HG02943 (cell line): ENCODE data around the gene SLC13A3.

Experiments used
- ATAC-seq: cut with Tn5 transposase; IDR thresholded peaks from one replicate; pipeline ENCODE4 v1.9.1; 2021; ENCODE audit warnings: mild to moderate bottlenecking, low read depth, moderate library complexity; ENCODE audit not compliant: unreplicated experiment

Gene SLC13A3

GRCh38 chr20:46638134-46638897, 12.9 kb downstream of the SLC13A3 start:
- ATAC-seq: no peak

- no peak for ATAC-seq
Observed at GRCh38 chr20:46637427-46638133, 13.7 kb downstream of the SLC13A3 start.

GRCh38 chr20:46637020-46637419, 14.2 kb downstream of the SLC13A3 start:
- no peak for ATAC-seq

- ATAC-seq: no peak
Observed at GRCh38 chr20:46636514-46636913, 14.7 kb downstream of the SLC13A3 start.

GRCh38 chr20:46635514-46636136, 15.6 kb downstream of the SLC13A3 start:
- no peak for ATAC-seq

GRCh38 chr20:46634528-46634927, 16.7 kb downstream of the SLC13A3 start:
- no peak for ATAC-seq

GRCh38 chr20:46631874-46632446, 19.3 kb downstream of the SLC13A3 start:
- no peak for ATAC-seq

DNA sequence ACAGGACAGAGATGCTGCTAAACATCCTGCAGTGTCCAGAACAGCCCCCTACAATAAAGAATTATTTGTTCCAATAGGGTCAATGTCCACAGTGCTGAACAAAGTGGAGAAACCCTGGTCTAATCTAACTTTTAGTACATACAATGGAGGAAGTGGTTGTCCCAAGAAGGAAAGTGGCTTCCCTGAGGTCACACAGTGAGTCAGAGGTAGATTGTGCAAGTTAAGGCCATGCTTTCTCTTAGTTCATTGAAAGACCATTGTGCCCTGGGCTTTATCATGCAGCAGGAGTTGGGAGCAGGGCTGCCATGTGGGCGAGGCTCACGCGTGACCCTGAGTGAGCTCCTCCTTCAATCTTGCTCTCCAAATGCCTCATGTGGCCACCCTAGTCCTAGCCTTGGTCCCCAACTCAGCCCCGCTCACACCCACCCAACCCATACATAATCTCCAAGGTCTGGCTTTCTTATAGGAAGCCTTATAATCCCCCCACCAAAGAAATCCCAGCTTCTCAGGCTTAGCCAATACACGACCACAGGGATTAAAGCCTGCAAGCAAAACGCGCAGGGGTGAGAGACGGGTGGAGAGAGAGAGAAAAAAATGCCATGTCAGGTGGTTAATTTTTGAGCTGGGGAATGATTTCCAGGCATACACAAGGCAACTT, 19.9 kb downstream of the SLC13A3 start:
- no peak for ATAC-seq

GRCh38 chr20:46630306-46630705, 21.0 kb downstream of the SLC13A3 start:
- no peak for ATAC-seq

DNA sequence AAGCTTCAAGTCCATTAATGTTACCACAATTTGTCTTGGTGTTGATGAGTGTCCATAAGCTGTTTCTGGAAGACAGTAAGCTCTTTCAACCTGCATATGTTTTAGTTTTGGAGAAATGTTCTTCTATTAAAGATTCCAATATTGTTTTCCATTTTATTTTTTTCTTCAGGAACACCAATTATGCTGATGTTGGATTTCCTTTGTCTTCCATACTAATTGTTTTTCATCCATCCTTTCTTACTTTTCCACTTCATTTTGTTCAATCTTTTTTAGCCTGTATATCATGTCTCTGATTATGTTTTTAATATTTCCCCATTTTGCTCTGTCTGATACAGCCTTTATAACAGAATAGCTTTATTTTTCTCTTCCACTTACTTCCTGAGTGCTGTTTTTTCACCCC, 21.9 kb downstream of the SLC13A3 start:
- no peak for ATAC-seq

DNA sequence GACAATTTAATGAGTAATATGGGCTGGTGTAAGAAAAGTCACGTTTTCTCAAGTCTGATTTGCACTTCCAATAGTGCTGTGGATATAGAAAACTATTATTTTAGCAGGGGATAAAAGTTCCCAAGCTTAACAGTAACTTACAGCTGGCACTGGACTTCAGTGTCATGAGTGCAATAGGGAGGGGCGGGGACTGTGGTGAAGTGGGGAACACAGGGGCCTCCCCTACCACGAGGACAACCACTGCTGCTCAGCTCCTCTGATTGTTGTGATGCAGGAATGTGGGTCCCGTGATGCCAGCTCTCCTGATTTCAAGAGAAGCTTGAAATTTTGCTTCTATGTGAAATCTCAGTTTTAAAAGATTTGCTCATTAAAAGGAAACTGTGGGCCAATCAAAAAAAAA, 24.0 kb downstream of the SLC13A3 start:
- ATAC-seq: no peak

- ATAC-seq: no peak
Observed at GRCh38 chr20:46626758-46627157, 24.5 kb downstream of the SLC13A3 start.

DNA sequence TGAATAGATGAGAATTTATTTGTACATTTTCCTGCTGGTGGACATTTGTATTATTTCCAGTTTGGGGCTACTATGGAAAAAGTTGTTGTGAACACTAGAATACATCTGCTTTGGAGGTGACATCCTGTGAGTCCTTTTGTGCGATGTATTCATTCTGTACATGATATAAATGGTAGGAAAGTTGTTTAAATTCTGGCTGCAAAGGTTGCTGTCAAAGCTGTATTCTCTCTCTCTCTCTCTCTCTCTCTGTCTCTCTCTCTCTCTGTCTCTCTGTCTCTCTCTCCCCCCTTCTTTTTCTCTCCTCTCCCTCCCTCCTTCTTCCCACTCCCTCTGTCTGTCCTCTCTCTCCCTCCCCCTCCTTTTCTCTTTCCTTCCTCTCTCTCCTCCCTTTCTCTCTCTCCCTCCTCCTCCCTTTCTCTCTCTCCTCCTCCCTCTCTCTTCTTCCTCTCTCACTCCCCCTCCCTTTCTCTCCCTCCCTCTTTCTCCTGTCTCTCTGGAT, 25.3 kb downstream of the SLC13A3 start:
- no peak for ATAC-seq

- no peak for ATAC-seq
Observed at GRCh38 chr20:46624946-46625345, 26.3 kb downstream of the SLC13A3 start.

GRCh38 chr20:46622165-46622564, 29.1 kb downstream of the SLC13A3 start:
- ATAC-seq: no peak

- no peak for ATAC-seq
Observed at GRCh38 chr20:46621492-46621891, 29.8 kb downstream of the SLC13A3 start.

DNA sequence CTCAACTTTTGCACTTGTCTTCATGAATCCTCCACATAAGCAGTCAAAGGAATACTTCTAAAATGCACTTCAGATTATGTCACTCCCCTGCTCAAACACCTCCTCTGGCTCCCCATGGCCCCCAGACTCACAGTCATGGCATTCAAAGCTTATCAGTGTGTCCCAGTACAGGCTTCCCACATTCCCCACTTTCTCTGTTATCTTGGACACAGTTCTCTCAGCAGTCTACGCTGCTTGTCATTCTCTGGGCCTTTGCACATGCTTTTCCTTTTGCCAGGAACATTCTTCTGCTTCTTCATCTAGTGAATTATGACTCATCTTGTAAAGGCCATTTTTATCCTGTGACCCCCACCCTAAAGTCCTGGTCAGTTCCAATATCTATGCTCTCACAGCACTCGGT, 31.8 kb downstream of the SLC13A3 start:
- no peak for ATAC-seq

DNA sequence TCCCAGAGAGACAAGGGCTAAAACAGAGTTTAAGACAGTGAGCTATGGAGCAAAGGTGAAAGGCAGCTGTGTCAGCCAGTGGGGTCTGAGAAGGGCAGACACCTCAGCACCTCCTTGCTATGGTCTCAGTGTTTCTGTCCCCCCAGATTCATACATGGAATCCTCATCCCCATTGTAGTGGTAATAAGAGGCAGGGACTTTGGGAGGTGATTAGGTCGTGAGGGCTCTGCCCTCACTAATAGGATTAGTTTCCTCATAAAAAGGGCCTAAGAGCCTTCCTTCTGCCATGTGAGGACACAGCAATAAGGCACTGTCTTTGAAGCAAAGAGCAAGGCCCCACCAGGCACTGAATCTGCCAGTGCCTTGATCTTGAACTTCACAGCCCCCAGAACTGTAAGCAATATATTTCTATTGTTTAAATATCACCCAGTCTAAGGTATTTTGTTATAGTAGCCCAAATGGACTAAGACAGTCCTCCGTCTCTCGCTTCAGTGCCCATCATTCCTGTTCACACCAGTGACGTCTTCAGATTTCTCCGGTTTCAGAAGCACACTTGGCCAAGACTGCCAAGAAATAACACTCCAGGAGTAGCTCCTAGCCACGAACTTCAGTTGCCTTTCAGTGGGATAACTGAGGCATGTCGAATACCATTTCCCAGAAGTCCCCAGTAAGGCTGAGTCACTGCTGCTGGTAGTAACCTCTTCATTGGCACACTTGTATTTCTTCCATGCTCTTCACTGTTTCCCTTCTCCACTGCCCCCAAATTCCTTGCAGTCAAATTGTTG, 32.8 kb downstream of the SLC13A3 start:
- no peak for ATAC-seq

DNA sequence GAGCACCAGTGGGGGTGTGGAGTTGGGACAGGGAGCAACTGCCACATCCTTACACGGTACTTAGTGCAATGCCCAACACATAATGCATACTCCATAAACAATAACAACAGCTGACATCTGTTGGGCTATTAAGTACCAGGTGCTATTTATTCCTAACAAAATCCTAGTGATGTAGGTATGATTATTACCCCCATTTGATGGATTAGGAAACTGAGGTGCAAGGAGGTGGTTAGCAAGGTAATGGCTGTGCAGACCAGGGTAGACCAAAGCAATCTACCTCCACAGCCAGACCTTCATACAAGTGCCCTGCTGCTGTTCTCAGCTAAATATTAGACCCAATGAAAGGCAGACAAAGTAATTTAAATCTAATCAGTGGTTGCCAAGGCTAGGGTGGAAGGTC, 36.8 kb downstream of the SLC13A3 start:
- ATAC-seq: no peak

GRCh38 chr20:46610145-46610544, 41.1 kb downstream of the SLC13A3 start:
- ATAC-seq: no peak
